NCI-H2107 (cell line): ENCODE data around the gene ITGB1BP1.

Source experiments
- DNase-seq: peaks from one replicate; lab custom pipeline; 2025; lab: John Stamatoyannopoulos, UW

The ITGB1BP1 gene, protein sequence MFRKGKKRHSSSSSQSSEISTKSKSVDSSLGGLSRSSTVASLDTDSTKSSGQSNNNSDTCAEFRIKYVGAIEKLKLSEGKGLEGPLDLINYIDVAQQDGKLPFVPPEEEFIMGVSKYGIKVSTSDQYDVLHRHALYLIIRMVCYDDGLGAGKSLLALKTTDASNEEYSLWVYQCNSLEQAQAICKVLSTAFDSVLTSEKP

DNA sequence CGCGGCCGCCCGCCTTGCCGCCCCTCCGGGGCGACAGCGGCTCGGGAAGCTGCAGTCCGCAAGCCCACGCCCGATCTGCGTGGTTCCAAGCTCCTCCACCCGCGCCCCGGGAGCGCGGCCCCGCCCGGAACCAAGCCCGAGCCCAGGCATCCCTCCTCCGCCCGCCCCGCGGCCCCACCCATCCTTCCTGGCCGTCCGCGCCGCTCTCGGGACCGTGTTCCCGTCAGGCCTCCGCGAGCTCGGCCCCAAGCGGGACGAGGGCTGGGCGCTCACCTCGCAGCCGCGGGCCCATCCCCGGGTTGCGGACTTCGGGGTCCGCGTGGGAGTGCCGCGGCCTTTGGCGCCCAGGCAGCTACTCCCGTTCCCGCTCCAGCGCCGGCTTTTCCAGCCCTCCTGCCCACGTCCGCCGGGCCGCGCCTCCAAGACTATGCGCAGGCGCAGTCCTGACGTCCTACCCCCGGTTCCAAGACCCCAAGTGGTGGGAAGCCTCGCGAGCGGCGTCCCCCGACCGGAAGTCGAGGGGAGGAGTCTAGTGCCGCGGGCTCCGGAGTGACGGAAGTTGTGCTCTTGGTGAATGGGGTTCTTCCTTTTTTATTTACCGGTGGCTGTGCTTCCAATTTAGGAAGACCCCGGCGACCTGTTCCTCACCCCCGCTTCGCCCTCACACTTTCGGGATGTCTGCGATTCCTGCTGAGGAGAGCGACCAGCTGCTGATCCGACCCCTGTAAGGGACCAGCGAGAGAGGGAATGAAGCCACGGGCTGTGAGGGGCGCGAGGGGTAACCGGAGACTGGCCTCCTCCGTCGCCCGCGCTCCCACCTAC, at the start of gene ITGB1BP1, which contains the start of gene CPSF3:
TSS of gene ITGB1BP1 (minus strand) at position 429 of the 822 bp plus-strand sequence. CDS start 4,831 bp downstream, outside the sequence.
TSS of gene CPSF3 (plus strand) at position 555 of the 822 bp plus-strand sequence. CDS start at position 675, 120 bp downstream.
- DNase-seq: peak; percentile 95

- no peak for DNase-seq
Measured at GRCh38 chr2:9472511-9472910, 49.2 kb upstream of the ITGB1BP1 start.

DNA sequence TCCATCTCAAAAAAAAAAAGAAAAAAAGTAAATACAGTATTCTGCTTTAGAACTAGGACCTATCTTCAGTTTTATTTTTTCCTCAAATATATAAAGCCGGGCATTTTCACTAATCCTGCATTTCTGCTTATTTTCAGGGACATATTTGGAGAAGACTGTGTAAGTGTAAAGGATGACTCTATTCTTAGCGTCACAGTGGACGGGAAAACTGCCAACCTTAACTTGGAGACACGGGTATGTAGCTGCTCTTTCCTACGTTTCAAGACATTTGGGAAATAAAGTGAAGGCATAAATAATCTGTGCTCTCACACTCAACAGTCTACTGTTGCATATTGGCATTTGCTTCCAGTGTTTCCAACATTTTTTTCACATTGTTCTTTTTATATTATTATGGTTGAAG, 47.9 kb upstream of the ITGB1BP1 start:
- no peak for DNase-seq

DNA sequence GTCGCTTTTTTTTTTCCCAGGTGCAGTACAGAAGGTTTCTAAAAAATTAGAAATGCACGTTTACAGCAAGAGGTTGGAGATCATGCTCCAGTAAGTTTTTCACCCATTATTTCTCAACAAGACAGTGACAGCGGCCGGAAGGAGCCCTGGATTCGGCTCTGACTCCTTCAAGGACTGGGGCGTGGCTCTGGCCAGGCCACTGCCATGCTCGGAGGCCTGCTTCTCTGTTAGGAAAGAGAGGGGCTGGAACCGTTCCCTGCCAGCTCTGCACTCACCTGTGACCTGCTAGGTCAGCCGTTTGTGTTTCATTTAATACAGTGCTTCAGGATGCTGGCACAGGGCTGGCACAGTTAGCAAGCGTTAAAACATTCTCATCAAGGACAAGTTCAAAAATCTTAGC, 44.4 kb upstream of the ITGB1BP1 start:
- DNase-seq: no peak

- DNase-seq: no peak
Measured at GRCh38 chr2:9466147-9466683, 42.9 kb upstream of the ITGB1BP1 start.

DNA sequence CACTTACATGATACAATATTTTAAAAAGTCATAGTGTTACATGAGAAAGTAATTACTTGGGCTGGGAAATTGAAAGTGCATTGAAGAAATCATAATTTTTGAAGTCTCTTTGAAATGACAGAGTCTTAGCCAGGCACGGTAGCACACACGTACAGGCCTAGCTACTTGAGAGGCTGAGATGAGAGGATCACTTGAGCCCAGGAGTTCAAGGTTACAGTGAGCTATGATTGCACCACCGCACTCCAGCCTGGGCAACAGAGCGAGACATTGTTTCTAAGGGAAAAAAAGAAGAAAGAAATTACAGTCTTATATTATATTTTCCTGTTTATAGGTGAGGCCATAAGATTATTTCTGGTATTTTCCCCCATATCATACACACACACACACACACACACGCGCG, 41.8 kb upstream of the ITGB1BP1 start:
- DNase-seq: no peak

DNA sequence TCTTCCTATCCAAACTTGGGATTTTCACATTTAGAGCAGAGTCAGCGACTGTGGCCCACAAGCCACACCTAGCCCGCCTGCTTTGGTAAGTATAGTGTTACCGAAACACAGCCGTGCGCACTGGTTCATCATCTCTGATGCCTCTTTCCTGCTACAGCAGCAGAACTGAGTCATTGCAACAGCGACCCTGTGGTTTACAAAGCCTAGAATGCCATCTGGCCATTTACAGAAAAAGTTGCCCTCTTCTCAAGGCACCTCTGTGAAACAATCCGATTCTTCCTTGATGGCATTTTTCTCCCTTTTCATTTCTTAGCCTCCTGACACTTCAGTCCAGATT, 40.3 kb upstream of the ITGB1BP1 start:
- DNase-seq: no peak

DNA sequence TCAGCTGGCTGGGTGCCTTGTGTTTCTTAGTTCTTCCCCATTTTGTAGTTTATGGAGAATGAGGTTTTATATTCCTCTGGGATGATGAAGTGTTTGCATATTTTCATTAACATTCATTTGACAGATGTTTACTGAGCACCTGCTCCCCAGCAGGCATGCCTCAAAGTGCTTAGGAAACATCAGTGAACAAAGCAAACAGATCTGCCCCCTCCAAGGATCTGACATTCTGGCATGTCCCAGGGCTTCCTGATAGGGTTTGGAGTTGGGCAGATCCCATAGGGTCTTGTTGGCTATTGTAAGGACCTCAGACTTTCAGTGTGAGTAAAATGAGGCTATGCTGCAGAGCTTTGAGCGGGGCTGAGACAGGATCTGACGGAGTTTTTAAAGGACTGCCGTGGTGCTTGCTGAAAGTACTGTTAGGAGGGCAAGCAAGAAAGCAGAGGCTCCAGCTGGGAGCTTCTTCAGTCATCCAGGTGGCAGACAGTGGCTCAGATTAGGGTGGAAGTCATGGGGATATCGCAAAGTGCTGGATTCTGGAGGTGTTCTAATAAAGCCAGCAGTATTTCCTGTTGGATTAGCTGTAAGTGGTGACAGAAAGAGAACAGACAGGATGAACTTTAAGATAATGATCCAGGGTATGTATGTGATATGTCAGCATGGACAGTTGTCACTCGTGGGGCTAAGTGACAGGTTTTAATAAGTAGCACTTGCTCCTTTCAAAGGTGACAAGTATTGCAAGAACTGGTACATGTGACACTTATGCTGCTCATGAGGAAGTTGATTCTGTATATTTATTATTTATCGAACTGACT, 39.8 kb upstream of the ITGB1BP1 start:
- DNase-seq: no peak

- no peak for DNase-seq
Measured at GRCh38 chr2:9462313-9462712, 39.0 kb upstream of the ITGB1BP1 start.

DNA sequence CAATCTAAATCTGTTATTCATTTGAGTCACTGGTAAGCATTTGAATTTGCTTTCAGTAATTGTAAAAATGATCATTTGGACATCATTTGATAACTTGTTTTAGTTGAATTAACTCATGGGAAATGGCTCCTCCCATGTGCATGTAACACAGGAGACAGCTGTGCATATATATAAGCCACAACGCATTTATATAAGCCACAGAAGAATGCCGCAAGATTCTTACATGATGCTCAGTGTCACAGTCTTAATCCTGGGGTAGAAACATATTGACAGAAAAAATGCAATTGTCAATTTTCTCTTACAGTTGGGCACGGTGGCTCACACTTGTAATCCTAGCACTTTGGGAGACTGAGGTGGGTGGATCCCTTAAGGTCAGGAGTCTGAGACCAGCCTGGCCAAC, 37.8 kb upstream of the ITGB1BP1 start:
- no peak for DNase-seq

DNA sequence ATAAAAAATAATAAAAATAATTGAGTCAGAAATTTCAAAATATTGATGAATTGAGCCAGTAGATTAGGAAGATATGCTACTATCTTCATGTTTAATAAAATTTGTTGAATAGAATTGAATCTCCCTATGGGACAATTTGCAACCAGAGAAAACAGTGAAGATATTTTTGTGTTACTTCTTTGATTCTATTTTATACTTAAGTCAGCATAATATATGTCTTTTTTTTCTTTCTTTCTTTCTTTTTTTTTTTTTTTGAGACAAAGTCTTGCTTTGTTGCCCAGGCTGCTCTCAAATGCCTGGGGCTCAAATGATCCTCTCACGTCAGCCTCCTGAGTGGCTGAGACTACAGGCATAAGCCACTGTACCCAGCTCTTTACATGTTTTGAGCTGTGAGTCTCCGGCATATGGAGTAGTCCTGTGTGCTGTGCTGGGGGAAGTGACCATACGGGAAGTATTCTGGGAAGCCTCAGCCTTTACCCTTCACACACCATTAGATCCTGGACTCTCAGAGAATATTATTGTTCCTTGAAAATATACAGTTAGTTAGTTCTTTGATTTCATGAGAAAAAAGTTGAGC, 37.2 kb upstream of the ITGB1BP1 start:
- DNase-seq: no peak

- no peak for DNase-seq
Measured at GRCh38 chr2:9451231-9451630, 27.9 kb upstream of the ITGB1BP1 start.

- no peak for DNase-seq
Measured at GRCh38 chr2:9445089-9445488, 21.8 kb upstream of the ITGB1BP1 start.

DNA sequence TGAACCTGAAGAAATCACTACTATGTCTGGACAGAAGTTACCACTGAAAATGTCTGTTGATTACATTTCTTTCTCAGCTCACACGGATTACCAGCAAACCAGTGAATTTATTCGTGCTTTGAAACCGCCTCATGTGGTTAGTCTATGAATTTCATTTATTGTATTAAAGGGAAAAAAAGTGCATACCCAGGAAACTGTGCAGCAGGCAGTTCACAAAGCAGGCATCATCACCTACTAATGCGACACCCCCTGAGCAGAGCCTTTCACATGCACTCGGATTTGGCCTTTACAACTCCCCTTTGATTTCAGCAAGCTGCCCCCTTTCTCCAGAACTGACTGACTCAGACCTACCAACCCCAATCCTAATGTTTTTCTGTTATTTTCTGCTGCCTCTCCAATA, 20.2 kb upstream of the ITGB1BP1 start:
- DNase-seq: no peak

DNA sequence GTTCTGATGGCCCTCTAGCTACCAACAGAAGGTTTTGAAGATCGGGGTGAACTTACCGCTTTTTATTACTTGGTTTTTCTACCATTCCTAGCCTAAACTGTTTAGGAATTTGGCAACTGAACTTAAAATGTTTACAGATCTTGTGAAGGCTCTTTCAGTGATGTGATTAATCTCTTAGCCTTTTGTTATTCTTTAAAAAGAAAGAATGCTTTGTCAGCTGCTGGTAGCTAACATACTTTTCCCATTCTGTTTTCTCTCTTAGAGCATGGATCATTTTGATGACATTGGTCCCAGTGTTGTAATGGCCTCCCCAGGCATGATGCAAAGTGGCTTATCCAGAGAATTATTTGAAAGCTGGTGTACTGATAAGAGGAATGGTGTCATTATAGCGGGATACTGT, 18.2 kb upstream of the ITGB1BP1 start:
- no peak for DNase-seq

GRCh38 chr2:9440058-9440727, 16.9 kb upstream of the ITGB1BP1 start:
- DNase-seq: no peak

GRCh38 chr2:9439536-9439935, 16.2 kb upstream of the ITGB1BP1 start:
- no peak for DNase-seq

GRCh38 chr2:9434489-9434888, 11.2 kb upstream of the ITGB1BP1 start:
- DNase-seq: no peak

DNA sequence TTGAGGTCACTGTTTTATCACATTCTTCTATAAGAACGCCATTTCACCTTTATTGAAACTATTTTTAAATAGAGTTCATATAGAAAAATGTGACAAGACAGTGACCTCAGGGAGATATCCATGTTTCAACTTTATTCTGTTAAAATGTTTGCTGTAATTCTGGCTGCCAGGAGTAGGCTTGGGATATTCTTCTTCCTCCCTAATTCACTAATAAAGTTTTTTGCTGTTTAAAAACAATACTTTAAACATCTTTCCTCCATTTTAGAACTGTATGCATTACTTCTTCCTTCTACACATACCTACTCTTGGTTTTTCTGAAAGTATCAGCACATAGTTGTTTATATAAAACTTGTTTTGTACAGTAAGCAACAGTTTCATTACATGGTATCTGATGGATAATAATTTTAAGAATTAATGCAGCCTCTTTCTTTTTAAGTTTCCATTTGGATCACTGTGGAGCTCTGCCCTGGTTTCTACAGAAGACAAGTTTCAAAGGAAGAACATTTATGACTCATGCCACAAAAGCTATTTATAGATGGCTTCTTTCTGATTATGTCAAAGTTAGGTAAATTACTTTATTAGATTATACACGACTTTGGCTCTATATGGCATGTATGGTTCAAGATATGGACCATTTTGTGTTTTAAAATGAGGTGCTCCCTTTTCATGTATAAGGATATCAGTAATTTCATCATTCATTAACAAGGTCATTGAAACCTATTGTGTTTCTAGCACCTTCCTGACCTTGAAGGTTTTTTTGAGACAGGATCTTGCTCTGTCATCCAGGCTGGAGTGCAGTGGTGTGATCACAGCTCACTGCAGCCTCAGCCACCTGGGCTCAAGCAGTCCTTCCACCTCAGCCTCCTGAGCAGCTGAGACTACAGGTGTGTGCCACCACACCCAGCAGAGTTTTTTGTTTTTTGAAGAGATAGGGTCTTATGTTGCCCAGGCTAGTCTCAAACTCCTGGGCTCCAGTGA, 7.3 kb upstream of the ITGB1BP1 start:
- no peak for DNase-seq

DNA sequence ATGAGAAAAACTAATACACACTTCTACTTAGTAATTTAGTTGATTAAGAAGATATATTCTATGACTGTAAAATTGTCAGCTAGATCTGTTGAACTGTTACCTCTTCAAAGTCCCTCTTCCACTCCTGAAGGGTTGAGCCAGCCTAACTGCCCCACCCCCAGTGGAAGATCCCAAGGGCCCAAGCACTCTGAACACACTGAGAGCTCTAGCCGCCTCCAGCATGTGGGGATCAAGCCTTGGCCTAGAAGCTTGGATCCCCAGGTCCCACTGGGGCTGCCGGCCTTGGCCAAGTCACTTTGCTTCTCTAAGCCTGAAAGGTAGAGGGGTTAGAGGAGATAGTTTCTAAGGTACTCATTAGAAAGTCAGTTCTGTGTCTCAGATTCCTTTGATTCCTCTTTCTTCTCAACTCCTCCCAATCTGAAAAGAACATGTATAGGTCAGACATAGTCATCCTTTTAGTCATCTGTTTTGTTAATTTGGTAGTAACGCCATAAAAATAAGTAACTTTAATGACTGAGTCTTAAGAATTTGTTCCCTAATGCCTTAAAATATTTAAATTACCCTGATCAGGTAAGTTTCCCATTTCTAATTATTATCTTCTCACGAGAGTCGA, 5.7 kb upstream of the ITGB1BP1 start:
- no peak for DNase-seq
